ENCODE data around the gene TANK.
"Not testable (repeated sequence)": the region's sequence is repeated elsewhere in the genome, so short reads cannot be mapped to it uniquely, and the experiment has no call there.

The TANK gene

GRCh38 chr2:161160226-161161073 lies at the start of gene TANK:
Gene TANK, plus strand, starts transcription at chr2:161160428. Its CDS starts 19,235 bp downstream, at chr2:161179663.
- DNase-seq (ENCODE audit: low spot score) (peak; percentile 96), FAIRE-seq (peak; percentile 89)

DNA sequence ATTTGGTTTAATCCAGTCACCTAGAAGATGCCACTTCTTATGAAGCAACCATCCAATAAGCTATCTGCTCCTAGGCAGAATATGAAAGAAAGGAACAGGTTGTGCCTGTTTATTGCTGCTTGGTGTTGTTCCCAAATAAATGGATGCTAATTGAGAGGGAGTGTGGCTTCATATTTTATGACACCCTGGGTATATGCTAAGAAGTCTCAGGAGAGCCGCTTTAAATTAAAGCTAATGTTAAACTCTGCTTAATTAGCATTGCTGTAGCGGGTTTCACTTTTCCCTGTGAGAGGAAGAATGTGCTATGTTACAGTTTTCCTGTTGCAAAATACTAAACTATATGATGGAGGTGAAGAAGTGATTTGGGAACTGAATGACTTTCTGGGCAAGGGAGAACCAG lies 48.7 kb upstream of the TANK start:
- no peak for DNase-seq (ENCODE audit: low spot score)
- no peak for FAIRE-seq

DNA sequence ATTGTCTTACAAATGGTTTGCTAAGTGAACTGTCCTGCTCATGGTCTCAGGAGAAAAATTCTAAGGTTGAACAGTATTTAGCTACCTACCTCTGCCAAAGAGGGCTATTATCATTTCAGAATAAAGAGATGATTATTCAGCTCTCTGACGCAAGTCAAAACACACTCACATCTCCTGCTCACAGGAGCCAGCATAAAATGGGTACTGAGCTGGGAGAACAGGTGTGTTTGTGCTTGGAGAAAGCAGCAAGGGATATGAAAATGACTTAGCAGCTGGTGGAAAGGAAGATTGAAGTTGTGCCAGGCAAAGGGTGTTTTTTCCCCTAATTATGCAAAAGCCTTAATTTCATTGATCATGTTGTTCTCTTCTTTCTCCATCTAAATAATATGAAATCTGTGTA lies 47.3 kb upstream of the TANK start:
- FAIRE-seq: no peak

DNA sequence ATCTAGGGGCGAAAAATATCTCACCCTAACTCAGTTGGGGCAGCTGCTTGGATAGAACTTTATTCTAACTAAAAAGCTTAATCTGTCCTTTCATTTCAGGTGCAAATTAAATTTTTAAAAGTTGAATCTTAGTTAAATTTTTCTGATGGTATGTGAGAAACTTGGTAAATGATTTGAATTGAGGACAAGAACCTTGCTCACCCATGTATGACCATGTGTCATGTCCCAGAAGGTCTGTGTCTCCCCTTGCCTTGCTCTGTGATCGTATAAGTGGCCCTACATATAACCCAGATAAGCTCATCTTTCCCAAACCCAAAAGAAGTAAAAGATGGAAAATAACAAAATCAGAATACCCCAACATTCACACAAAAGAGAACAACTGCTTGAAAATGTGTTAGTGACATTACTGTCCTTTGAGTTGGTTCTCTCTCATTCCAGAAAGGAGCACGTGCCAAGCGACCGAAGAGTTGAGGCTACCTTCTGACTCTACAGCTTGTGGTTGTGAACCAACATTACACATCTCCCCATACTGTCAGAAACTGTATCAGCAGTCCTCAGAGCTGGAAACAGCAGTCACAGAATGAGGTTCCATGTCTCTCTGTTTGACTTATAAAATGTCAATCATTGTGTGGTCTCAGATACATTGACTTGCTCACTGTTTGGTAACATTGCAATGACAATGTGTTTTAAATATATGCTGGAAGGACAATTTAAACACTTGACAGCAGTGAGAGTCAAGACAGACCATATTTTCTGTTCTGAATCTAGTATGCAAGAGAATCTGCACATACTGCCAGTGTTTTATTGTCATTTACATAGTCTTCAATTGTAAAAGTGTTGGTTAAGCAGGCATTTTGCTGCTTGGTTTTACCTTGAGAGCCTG lies 46.3 kb upstream of the TANK start:
- no peak for DNase-seq (ENCODE audit: low spot score)
- no peak for FAIRE-seq

More for the DNA sequence above, 47.3 kb upstream of the TANK start:
- DNase-seq (ENCODE audit: low spot score): no peak

DNA sequence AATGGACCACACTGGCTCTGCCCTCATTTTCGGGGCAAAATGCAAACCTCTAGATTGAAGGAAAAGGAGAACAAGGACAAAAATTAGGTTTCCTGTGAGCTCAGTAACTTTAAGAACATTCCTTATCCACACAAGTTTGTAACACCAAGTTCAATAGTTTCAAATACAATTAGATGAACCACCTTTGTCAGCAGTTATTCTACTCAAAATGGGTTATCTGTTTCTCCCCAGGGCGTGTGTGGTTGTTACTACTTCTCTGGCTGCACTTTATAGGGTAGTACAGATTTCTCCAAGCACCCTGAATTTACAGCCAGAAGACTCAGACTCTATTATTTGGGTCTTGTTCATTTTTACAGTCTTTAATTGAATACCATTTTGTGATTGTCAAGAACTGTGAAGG lies 45.0 kb upstream of the TANK start:
- DNase-seq (ENCODE audit: low spot score): no peak

DNA sequence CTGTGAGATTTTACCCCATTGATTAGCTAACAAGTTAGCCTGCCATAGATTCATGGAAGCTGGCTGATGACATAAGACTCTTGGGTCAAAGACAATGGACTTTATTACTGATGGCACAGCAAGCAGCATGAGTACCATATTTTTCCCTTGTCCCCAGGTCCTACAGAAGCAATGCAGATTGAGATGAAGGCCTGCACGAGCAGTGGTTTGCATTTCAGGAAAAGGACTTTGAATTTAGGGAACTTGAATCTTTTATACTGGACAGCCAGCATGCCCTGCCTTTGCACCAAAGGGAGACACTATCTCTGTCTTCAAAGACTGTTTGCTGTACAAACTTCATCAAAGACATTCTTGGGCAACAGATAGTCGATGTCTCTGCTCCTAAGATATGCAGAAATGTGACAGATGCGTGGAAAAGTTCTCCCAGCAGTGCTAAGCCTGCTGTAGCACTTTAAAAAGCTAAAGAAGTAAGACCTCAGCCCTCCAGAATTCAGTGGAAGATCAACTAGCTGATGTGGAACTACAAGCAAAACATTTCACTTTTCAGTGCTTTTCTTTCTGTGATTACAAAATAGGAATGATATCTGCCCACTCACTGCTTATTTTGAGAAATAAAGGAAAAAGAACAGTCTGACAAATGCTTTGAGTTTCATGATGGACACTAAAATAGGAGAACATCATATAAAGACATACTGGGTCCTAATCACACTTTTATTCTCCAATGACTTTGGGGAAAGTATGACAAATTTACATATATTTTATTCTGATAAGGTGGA lies 44.4 kb upstream of the TANK start:
- no peak for FAIRE-seq
- no peak for DNase-seq (ENCODE audit: low spot score)

More for the DNA sequence above, 45.0 kb upstream of the TANK start:
- FAIRE-seq: no peak

GRCh38 chr2:161116509-161116908 lies 43.7 kb upstream of the TANK start:
- DNase-seq (ENCODE audit: low spot score): no peak
- FAIRE-seq: no peak

DNA sequence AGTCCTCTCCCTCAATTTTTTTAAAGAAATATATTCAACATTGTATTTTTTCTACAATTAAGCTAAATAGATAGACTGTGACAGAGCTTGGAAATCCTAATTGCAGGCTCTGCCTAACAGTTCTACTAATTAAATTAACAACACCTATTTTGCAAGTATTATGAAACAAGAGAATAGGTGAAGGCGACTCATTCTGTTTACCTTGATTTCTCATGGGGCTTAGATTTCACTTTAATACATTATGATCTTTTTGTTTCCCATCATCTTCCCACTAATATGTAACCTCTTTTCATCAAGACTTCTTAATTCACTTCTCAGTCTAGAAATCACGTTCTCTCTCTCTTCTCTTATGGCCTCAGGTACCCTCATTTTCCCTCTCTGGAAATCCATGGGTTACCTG lies 42.7 kb upstream of the TANK start:
- FAIRE-seq (no peak), DNase-seq (ENCODE audit: low spot score) (no peak)

DNA sequence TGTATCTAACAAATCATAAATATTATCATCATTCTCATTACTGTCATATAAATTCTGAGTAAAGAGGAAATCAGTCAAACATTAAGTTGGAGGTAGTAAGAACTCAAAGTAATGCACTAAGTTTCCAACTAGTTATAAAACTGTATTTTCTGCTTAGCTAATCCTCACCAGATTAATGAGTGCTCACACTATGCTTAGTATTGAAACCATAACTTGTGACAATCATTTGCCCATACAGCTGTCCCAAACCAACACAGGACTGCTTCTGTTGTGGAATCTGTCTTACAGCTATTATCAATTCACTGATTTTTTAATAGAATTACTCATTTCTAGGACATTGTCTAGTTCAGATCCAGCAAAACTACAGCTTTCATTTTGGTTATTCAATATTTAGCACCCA lies 41.5 kb upstream of the TANK start:
- FAIRE-seq (no peak), DNase-seq (ENCODE audit: low spot score) (no peak)

DNA sequence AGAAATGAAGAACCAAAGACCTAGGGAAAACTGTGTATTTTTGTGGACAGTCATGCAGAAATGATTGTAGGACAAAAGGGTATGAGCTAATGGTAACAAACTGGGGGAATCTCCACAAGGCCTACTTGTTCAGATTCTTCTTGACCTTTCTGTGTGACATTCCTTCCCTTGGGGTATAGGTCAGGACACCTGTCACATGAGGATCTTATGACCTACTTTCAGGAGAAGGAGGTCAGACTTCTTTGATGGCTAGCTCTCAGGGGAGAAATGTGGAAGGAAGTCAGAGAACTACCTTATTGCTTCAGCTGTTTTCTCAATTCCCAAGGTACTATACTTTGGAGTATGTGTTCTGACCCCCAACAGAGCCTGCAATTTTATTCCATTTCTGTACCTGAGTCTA lies 40.7 kb upstream of the TANK start:
- DNase-seq (ENCODE audit: low spot score) (no peak), FAIRE-seq (no peak)

GRCh38 chr2:161120775-161121174 lies 39.5 kb upstream of the TANK start:
- DNase-seq (ENCODE audit: low spot score) (no peak), FAIRE-seq (no peak)

DNA sequence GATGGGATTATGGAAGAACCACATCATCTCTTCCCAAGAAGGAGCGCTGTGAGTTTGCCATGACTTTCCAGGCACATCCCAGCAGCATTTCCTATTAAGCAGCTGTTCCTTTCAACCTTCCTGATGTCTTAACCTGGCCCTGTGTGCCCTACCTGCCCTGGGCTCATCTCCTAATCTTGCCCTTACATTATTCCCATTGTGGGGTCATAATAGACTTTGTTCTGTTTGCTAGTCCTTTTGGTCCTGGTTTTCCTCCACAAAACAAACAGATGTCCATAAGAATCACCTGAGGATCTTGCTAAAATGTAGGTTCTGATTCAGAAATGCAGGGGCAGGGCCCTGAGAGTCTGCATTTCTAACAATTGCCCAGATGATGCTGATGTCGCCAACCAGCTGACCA lies 38.6 kb upstream of the TANK start:
- no peak for DNase-seq (ENCODE audit: low spot score)
- no peak for FAIRE-seq

GRCh38 chr2:161122772-161123530 lies 37.3 kb upstream of the TANK start:
- FAIRE-seq (no peak), DNase-seq (ENCODE audit: low spot score) (peak; percentile 84)

- DNase-seq (ENCODE audit: low spot score) (no peak), FAIRE-seq (no peak)
These were observed 36.6 kb upstream of the TANK start for GRCh38 chr2:161123531-161124030.

- FAIRE-seq (no peak), DNase-seq (ENCODE audit: low spot score) (no peak)
These were observed 36.0 kb upstream of the TANK start for GRCh38 chr2:161124201-161124600.

DNA sequence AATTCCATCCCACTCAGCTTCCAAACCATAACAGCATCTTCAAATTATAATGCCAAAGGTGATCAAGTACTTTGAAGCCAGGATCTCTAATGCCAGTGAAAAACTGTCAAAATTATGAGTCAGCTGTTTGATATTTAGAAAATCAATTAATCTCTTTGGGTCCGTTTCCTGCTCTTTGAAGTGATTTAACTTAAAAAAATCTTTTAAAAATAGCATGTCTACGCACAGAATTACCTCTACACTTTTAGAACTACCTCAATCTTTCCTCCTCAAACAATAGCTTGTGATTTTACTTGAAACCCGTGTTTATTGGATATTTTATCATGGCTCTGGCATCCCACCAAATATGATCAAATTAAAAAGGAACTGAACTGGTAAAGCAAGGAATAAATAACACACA lies 31.3 kb upstream of the TANK start:
- FAIRE-seq: no peak
- no peak for DNase-seq (ENCODE audit: low spot score)

- FAIRE-seq (no peak), DNase-seq (ENCODE audit: low spot score) (no peak)
These were observed 29.9 kb upstream of the TANK start for GRCh38 chr2:161130354-161130753.

GRCh38 chr2:161131074-161131680 lies 29.1 kb upstream of the TANK start:
- DNase-seq (ENCODE audit: low spot score): no peak
- no peak for FAIRE-seq

DNA sequence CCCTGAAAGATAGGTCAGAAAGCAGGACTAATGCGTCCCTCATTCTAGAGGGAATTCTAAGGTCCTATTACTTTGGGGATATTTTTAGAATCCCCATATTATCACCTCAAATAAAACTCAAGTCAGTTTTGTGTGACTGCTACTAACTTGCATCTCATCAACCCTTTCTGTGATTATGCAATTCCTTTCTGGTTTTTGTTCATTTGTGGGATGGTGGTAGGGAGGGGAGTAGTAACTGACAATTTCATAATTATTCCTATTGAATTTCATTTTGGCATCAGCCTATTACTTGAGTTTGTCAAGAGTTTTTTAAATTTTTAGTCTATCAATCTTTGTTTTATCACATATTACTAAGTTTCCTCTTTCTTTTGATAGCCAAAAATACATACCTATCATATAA lies 28.4 kb upstream of the TANK start:
- FAIRE-seq: no peak
- no peak for DNase-seq (ENCODE audit: low spot score)

- not testable (repeated sequence) for DNase-seq (ENCODE audit: low spot score); FAIRE-seq
These were observed 27.8 kb upstream of the TANK start for GRCh38 chr2:161132384-161132783.
